Measurements from ENCODE around the gene DDX4.

The DDX4 gene

GRCh38 chr5:55829956-55830355 lies 92.1 kb downstream of the DDX4 start:
- DNase-seq, result no peak

GRCh38 chr5:55832446-55832845 lies 94.6 kb downstream of the DDX4 start:
- no peak for DNase-seq

GRCh38 chr5:55836191-55836590 lies 98.3 kb downstream of the DDX4 start:
- DNase-seq, result no peak

- no peak for DNase-seq
Observed at GRCh38 chr5:55841976-55842375, 104.1 kb downstream of the DDX4 start.

GRCh38 chr5:55847837-55848236 lies 110.0 kb downstream of the DDX4 start:
- DNase-seq, result no peak

- no peak for DNase-seq
Observed at GRCh38 chr5:55848783-55849182, 110.9 kb downstream of the DDX4 start.

GRCh38 chr5:55850839-55851674 lies 113.2 kb downstream of the DDX4 start, which contains the start of gene IL31RA:
TSS of gene IL31RA (plus strand) at chr5:55851357. CDS start at chr5:55851571, 214 bp downstream.
- no peak for DNase-seq

GRCh38 chr5:55851675-55851979 lies 113.8 kb downstream of the DDX4 start:
- no peak for DNase-seq

- DNase-seq, result no peak
Observed at GRCh38 chr5:55852503-55852902, 114.6 kb downstream of the DDX4 start.

GRCh38 chr5:55853041-55853670 lies 115.3 kb downstream of the DDX4 start:
- DNase-seq, result no peak

GRCh38 chr5:55853818-55854217 lies 116.0 kb downstream of the DDX4 start:
- DNase-seq, result no peak

- no peak for DNase-seq
Observed at GRCh38 chr5:55855509-55855908, 117.6 kb downstream of the DDX4 start.

GRCh38 chr5:55856516-55857246 lies 118.8 kb downstream of the DDX4 start:
- DNase-seq, result peak; percentile 30

- no peak for DNase-seq
Observed at GRCh38 chr5:55857247-55857640, 119.4 kb downstream of the DDX4 start.

- no peak for DNase-seq
Observed at GRCh38 chr5:55858104-55858503, 120.2 kb downstream of the DDX4 start.

- no peak for DNase-seq
Observed at GRCh38 chr5:55860288-55860687, 122.4 kb downstream of the DDX4 start.

GRCh38 chr5:55860709-55861108 lies 122.8 kb downstream of the DDX4 start:
- DNase-seq, result no peak

GRCh38 chr5:55864606-55865541 lies 127.0 kb downstream of the DDX4 start:
- no peak for DNase-seq

- no peak for DNase-seq
Observed at GRCh38 chr5:55865831-55866230, 128.0 kb downstream of the DDX4 start.

GRCh38 chr5:55866485-55866884 lies 128.6 kb downstream of the DDX4 start:
- DNase-seq, result no peak

All from activated CD4-positive, alpha-beta T cell treated with anti-CD3 and anti-CD28 coated beads for 48 hours (primary cell).